ENCODE results near the gene PRRG3. TPM values are rescaled to one million over a fixed set of nuclear protein-coding genes. Genes with fewer than 3 reads are reported as not detected.
"Not testable (repeated sequence)": the region's sequence is repeated elsewhere in the genome, so short reads cannot be mapped to it uniquely, and the experiment has no call there.

PRRG3 gene
- not detected in 2 replicates for total RNA-seq

DNA sequence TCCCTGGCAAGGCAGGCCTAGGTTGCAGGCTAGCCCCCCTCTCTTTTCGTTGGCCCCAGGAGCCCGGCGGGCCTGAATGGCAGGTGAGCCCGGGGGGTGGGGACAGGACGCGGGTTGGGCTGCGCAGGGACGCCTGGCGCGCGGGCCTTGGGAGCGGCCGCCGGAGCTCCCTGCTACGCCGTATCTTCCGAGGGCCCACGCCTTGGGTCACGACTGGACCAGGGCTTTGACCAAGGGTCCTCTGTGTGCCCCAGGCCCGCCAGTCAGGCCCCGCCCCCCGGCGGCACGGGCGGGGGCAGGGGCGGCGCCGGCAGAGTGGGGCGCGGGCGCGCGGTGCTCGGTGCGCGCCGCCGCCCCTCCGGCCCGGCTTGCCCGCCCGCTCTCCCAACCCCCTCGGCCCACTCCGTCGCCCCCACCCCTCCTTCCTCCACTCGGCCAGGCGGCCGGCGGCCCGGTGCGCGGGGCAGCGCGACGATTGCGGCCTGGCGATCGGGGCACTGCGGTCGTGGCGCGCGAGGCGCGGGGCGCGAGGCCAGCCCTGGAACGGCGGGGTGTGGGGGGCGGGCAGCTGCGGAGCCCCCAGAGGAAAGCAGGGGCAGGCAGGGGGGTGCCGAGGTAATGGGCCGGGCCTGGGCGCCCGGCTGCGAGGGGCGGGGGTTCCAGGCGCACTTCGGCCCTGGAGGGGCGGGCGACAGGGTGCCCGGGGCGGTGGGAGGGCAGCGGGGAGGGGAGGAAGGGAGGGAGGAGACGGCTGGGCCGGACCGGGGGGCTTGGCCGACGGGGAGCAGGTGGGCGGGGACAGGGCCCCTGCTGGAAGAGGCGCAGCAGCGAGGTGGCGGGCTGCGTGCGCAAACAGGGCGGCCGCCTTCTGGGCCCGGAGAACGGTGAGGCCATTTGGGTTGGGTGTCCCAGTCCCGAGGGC is at the start of gene PRRG3:
PRRG3 (plus strand) TSS at position 798 of the 922 bp plus-strand sequence. CDS start 3,357 bp downstream, outside the sequence.
- intact Hi-C loops (cut with micrococcal nuclease): no loop called here

DNA sequence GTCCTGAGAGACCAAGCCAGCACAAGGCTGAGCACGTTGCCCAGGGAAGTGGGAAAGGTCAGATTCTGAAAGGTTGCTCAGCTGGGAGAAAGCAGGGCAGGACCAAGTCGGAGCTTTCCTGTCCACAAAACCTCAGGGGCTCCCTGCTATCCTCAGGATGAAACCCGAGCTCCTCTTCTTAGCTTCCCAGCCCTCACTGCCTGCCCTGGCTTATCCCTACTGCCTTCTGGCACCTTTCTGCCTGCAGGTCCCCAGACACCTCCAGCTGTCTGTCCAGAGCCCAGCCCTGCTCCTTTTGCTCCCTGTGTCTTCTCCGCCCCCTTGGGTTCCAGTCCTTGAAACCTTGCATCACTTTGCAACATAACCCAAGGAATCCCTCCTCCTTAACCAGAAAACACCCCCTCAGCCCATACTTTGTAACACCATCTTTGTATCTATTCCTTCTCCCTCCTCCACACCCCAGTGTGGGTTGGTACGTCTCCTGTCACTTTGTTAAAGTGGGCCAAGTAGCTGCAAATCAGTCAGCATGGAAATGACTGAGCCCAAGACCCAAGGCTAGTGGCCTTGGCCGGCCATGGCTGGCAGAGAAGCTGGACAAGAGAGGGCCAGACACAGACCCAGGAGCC is 20.0 kb upstream of the PRRG3 start:
- intact Hi-C loops (cut with micrococcal nuclease): no loop called here

DNA sequence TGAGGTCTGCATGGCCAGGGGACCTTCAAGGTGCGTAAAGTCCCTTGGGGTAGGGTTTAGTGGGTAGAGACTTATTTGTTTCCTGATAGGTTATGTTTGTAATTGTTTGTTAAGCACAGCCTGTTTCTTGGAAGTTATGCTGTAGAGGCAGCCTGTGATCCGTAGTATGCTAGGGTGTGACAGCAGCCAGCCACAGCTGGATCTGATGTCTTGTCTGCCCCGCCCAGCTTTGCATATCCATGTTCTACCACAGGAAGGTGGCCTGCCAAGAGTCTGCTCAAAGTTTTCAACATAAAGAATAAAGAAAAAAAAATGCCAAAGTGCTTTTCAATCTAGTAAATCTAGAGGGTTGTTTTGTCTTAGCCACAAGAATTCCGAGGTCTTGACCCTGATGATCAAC is 19.1 kb upstream of the PRRG3 start:
- intact Hi-C loops (cut with micrococcal nuclease): no loop called here

- intact Hi-C loops (cut with micrococcal nuclease): loop anchor here (2.0 to 5.0 kb wide), 2 partner anchors 173 to 908 kb away; no protein-coding TSS in a partner anchor
Observed at GRCh38 chrX:151679798-151680402, 15.4 kb upstream of the PRRG3 start.

DNA sequence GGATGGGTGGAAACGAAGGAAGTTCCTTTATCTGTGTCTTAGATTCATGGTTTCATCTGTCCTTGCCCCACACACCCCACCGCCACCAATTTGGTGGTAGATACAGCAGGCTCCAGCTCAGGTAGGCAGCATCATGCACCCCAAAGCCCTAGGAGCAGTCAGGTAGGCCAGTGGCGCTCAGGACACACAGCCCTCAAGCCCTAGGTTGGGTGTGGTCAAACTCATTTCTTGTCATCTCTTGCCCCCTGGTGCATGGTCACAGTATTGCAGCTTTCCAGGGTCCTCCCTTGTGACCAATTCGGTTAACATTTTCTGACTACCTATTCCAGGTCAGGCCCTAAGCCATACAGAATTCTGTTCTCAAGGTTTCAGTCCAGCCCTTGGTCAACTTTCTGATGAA is 14.5 kb upstream of the PRRG3 start:
- intact Hi-C loops (cut with micrococcal nuclease): loop anchor here (1.0 to 5.0 kb wide), 3 partner anchors 174 to 909 kb away; no protein-coding TSS in a partner anchor

DNA sequence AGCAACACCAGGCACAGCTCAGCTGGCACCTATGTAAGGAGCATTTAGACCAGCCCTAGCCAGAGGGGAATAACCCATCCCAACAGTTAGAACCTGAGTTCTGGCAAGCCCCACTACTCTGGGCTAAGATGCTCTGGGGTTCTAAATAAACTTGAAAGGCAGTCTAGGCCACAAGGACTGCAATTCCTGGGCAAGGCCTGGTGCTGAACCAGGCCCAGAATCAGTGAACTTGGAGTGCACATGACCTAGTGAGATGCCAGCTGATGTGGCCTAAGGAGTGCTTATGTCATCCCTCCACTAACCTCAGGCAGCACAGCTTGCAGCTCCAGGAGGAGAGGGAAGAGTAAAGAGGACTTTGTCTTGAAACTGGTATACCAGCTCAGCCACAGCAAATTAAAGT is 7.6 kb upstream of the PRRG3 start:
- intact Hi-C loops (cut with micrococcal nuclease): no loop called here

- intact Hi-C loops (cut with micrococcal nuclease): no loop called here
Observed at GRCh38 chrX:151688695-151689094, 6.6 kb upstream of the PRRG3 start.

GRCh38 chrX:151692825-151693224 is 2.4 kb upstream of the PRRG3 start:
- intact Hi-C loops (cut with micrococcal nuclease): no loop called here

GRCh38 chrX:151694121-151694520 is 1.1 kb upstream of the PRRG3 start:
- intact Hi-C loops (cut with micrococcal nuclease): no loop called here

GRCh38 chrX:151695583-151696340 is 504 bp downstream of the PRRG3 start:
- intact Hi-C loops (cut with micrococcal nuclease): no loop called here

DNA sequence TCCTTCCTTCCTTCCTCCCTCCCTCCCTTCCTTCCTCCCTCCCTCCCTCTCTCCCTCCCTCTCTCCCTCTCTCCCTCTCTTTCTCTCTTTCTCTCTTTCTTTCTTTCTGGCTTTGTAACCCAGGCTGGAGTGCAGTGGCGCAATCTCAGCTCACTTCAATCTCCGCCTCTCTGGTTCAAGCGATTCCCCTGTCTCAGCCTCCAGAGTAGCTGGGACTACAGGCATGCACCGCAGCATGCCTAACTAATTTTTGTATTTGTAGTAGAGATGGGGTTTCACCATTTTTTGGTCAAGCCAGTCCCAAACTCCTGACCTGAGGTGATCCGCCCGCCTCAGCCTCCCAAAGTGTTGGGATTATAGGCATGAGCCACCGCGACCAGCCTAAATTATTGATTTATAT is 1.8 kb downstream of the PRRG3 start:
- intact Hi-C loops (cut with micrococcal nuclease): not testable (repeated sequence)

- intact Hi-C loops (cut with micrococcal nuclease): no loop called here
Observed at GRCh38 chrX:151697522-151697921, 2.3 kb downstream of the PRRG3 start.

DNA sequence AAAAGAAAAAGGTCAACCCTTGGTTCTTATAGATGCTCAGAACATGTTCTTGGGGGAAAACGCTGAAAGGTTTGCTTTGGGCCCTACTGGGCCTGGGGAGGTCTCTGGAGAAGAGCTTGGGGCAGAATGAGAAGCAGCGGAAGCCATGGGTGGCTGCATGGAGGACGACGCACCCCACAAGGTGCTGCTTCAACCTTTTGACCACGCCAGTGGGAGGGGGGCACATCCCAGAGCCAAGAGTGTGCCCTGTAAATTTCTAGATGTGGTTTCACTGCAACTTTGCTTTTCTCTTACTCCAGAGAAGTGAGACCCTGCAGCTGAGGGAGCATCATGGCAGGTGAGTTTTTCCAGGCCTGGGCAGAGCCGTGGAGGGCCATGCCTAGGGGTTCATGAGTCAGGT is 3.2 kb downstream of the PRRG3 start:
- intact Hi-C loops (cut with micrococcal nuclease): no loop called here

GRCh38 chrX:151699746-151700145 is 4.5 kb downstream of the PRRG3 start:
- intact Hi-C loops (cut with micrococcal nuclease): no loop called here

- intact Hi-C loops (cut with micrococcal nuclease): no loop called here
Observed at GRCh38 chrX:151700581-151700980, 5.3 kb downstream of the PRRG3 start.

DNA sequence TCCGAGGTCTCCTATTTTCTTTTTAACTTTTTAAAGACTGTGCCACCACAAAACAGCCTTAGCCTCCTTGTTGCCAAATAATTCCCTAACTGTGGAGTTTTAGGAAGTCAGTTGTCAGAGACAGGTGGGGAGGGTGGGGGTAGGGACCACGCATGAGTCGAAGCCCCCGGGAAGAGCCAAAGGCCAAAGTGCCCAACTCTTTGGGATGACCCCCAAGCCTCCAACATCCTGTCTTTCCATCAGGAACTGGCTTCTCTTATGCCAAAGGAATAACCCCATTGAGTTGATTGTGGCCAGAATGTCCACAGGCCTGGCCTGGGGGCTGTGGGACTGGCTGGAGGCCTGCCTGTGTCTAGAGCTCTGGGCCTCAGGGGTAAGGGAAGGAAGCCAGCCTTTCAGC is 5.8 kb downstream of the PRRG3 start:
- intact Hi-C loops (cut with micrococcal nuclease): no loop called here

DNA sequence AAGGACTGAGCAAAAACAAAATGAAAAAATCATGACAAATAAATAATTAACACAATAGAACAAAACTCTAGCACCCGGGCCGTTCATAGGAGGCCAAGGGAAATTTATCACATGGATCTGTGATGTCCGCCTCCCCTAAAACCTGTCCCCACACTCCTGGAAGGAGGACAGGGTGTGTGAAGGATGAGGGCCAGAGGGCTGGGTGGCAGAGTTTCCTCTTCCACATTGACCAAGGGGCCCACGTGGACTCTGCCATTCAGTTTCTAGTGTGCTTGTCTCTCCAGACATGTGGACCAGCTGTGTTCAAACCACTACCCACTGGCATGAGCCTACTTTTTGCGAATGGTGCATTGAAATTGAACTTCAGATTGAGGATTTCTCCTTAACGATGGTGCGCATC is 6.3 kb downstream of the PRRG3 start:
- intact Hi-C loops (cut with micrococcal nuclease): no loop called here

- intact Hi-C loops (cut with micrococcal nuclease): no loop called here
Observed at GRCh38 chrX:151702026-151702714, 6.9 kb downstream of the PRRG3 start.

DNA sequence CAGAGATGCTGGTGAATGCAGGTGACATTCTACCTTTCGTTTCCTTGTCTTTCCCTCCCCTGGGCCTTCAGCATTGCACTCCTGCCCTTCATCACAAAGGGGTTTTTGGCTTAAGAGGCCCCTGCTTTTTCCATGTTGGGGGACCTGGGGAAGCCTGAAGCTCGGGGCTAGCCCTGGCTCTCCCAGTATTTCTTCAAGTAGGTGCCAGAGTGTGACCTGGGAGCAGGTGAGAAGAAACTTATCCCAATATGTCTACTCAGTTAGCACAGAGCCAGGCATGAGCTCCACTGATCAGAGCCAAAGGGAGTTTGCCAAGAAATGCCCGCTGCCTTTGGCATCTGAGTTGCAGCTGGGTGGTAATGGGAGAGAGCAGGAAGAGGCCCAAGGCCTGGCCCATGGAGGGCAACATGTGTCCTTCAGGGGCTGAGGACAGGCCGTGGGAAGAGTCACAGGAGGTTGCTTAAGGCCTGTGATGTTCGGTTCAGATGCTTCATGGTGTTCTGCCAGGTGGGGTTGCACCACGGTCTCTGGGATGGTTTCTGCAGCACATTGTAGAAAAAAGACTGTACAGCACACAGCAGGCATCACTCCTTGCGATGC is 7.6 kb downstream of the PRRG3 start:
- intact Hi-C loops (cut with micrococcal nuclease): no loop called here

- intact Hi-C loops (cut with micrococcal nuclease): no loop called here
Observed at GRCh38 chrX:151703487-151703886, 8.2 kb downstream of the PRRG3 start.

Data from T-helper 2 cell treated with Interferon-gamma antibody and Interleukin-4, amounts not matched to agents 100 ng/mL and 5 ng/mL, for 36 hours (primary cell).